ENCODE measurements around the gene CRY2.

GRCh38 chr11:45811571-45812290, 35.5 kb upstream of the CRY2 start:
- TF ChIP-seq CTCF (IDR thresholded peaks at IDR 0.05) (no peak), POLR2A (IDR thresholded peaks at IDR 0.05) (no peak)
